ENCODE data around the gene HSP90B1. TPM values are rescaled to one million over a fixed set of nuclear protein-coding genes. Genes with fewer than 3 reads are reported as not detected.

HSP90B1 gene
- total RNA-seq, 1 donor from 2014 or later: 346 TPM

DNA sequence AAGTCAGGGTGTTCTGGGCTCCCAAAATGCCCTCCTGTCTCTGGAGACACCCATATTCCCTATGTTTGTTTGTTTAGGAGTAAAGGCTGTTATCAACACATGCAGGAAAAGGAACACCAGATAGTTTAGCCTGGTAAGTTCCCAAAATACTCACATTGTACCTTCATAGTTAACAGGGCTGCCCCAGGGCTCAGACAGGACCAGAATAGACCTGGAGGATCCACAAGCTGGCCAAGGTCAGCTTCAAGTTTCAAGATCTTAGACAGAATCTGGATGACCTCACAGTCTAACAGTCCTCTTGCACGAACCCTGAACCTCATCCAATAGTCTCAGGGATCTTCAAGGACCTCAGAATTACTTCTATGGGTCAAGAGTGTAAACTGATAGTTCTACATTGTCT is 18.1 kb upstream of the HSP90B1 start:
- ChIA-PET POLR2A (interaction anchor here (2.1 kb wide), 1 partner anchor 18 kb away, joined by 8 read pairs; the partner anchor contains the start of gene HSP90B1), CTCF (no interaction called here)
- H3K4me3 Mint-ChIP-seq: no peak overlapping the region
- peaks cover 2% of the 10 kb centered on the region for H3K4me1 Mint-ChIP-seq
- no peaks in the 10 kb centered on the region for H3K9me3 Mint-ChIP-seq
- TF ChIP-seq, protein P1, sequence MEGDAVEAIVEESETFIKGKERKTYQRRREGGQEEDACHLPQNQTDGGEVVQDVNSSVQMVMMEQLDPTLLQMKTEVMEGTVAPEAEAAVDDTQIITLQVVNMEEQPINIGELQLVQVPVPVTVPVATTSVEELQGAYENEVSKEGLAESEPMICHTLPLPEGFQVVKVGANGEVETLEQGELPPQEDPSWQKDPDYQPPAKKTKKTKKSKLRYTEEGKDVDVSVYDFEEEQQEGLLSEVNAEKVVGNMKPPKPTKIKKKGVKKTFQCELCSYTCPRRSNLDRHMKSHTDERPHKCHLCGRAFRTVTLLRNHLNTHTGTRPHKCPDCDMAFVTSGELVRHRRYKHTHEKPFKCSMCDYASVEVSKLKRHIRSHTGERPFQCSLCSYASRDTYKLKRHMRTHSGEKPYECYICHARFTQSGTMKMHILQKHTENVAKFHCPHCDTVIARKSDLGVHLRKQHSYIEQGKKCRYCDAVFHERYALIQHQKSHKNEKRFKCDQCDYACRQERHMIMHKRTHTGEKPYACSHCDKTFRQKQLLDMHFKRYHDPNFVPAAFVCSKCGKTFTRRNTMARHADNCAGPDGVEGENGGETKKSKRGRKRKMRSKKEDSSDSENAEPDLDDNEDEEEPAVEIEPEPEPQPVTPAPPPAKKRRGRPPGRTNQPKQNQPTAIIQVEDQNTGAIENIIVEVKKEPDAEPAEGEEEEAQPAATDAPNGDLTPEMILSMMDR (IDR thresholded peaks at IDR 0.05): no peak
- no peaks in the 10 kb centered on the region for H3K27me3 Mint-ChIP-seq
- ATAC-seq (ENCODE audit: low read depth): no peak
- intact Hi-C loops (cut with micrococcal nuclease): no loop called here
- H3K36me3 Mint-ChIP-seq (ENCODE audit: low read depth): no peaks in the 10 kb centered on the region
- H3K27ac Mint-ChIP-seq: no peak overlapping the region
- no peak for DNase-seq

DNA sequence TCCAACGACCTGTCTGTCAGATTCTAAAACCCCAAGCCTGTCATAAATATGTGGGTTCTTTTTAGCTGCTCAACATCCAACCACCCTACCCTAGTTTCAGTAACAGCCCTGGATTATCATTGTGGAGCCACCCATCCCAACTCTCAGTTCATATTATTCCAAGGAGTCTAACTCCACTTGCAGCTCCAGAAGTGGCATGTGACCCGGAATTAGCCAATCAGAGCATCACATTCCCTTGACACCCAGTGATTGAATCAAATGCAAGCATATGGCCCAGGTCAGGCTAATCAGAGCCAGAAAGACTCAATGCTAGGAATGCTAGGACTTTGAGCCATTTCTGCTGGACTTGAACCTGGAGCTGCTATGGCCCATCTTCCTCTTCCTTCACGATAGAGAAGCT is 17.1 kb upstream of the HSP90B1 start:
- Mint-ChIP-seq H3K4me3 (no peak overlapping the region), H3K9me3 (peaks cover 4% of the 10 kb centered on the region), H3K4me1 (no peaks in the 10 kb centered on the region), H3K36me3 (ENCODE audit: low read depth) (peaks cover 4% of the 10 kb centered on the region), H3K27me3 (no peaks in the 10 kb centered on the region), H3K27ac (no peak overlapping the region)
- ATAC-seq (ENCODE audit: low read depth): no peak
- DNase-seq: no peak
- TF ChIP-seq, protein P1 (IDR thresholded peaks at IDR 0.05): no peak
- ChIA-PET CTCF (no interaction called here), POLR2A (interaction anchor here (0.6 to 2.1 kb wide), 2 partner anchors 11 to 17 kb away, joined by 4 to 8 read pairs; partner anchors contain the start of gene HSP90B1)
- intact Hi-C loops (cut with micrococcal nuclease): no loop called here

DNA sequence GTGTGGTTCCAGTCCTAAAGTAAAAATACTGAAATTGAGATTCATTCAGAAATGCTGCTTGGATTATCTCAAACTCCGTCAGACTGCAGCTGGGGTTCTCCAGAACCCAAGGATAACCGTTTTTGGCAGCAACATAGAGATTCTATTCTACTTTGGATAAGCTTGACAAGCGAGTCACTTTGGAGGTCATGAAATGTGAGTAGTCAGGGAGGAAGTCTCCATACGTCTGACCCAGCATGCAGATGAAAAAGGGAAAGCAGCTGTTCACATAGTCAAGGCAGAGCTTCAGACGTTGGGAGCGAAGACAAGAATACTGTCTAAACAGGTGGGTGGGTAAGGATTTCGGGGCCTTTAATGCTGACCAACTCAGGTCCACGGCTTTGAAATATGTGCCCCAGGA is 14.9 kb upstream of the HSP90B1 start:
- intact Hi-C loops (cut with micrococcal nuclease): no loop called here

DNA sequence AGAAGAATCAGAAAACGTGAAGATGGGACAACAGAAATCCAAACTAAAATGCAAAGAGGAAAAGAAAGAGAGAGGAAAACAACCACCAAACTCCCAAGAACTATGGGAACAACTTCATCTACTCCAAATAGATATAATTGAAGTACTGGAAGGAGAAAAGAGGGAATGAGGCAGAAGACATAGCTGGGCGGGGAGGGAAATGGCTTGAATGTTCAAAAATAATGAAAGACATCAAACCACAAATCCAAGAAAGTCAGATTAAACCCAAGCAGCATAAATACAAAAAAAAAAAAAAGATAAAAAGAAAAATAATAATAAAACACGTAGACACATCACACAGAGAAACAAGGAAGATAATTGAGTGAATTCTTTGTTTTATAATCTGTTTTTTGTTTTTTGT is 12.3 kb upstream of the HSP90B1 start:
- ChIA-PET POLR2A (no interaction called here), CTCF (no interaction called here)
- H3K9me3 Mint-ChIP-seq: peaks cover 4% of the 10 kb centered on the region
- H3K4me1 Mint-ChIP-seq: no peaks in the 10 kb centered on the region
- ATAC-seq (ENCODE audit: low read depth): no peak
- TF ChIP-seq, protein P1 (IDR thresholded peaks at IDR 0.05): no peak
- no peaks in the 10 kb centered on the region for H3K27me3 Mint-ChIP-seq
- no peak for DNase-seq
- intact Hi-C loops (cut with micrococcal nuclease): no loop called here
- no peak overlapping the region for H3K4me3 Mint-ChIP-seq
- no peak overlapping the region for H3K27ac Mint-ChIP-seq
- peaks cover 4% of the 10 kb centered on the region for H3K36me3 Mint-ChIP-seq (ENCODE audit: low read depth)

More for the DNA sequence above, 14.9 kb upstream of the HSP90B1 start:
- DNase-seq (no peak), ATAC-seq (ENCODE audit: low read depth) (no peak)
- TF ChIP-seq, protein P1 (IDR thresholded peaks at IDR 0.05): no peak
- H3K4me1 Mint-ChIP-seq: no peaks in the 10 kb centered on the region
- H3K36me3 Mint-ChIP-seq (ENCODE audit: low read depth): peaks cover 4% of the 10 kb centered on the region
- POLR2A ChIA-PET: no interaction called here
- CTCF ChIA-PET: interaction anchor here (0.8 to 1.2 kb wide), 2 partner anchors 38 to 194 kb away, joined by 3 read pairs; no protein-coding TSS in a partner anchor
- H3K9me3 Mint-ChIP-seq: peaks cover 4% of the 10 kb centered on the region
- H3K4me3 Mint-ChIP-seq: no peak overlapping the region
- no peaks in the 10 kb centered on the region for H3K27me3 Mint-ChIP-seq
- H3K27ac Mint-ChIP-seq: no peak overlapping the region

DNA sequence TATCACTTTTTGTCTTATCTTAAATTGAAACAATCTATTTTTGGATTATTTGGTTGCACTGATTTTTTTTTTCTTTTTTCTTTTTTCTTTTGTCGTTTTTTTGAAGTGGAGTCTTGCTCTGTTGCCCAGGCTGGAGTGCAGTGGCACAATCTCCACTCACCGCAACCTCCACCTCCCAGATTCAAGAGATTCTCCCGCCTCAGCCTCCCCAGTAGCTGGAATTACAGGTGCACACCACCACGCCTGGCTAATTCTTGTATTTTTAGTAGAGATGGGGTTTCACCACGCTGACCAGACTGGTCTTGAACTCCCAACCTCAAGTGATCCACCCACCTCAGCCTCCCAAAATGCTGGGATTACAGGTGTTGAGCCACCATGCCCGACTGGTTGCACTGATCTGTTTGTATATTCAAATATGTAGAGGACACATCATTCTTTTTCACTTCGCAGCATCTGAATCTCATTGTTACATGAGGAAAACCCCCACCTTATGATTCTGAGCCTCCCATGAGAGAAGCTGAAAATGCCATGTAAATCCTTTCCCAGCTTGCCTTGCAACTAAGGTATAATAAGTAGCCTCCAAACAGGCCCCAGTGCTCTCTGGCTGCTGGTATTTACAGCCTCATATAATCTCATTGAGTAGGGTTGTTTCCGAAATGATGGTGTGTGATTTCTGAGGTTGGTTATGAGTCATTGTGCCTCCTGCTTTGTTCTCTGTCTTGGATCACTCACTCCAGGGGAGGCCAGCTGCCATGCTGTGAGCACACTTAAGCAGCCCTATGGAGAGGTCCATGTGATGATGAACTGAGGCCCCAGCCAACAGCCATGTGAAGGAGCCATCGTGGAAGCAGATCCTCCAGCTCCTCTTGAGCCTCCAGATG is 5.2 kb upstream of the HSP90B1 start:
- ChIA-PET POLR2A (interaction anchor here (0.7 to 3.9 kb wide), 5 partner anchors 12 to 213 kb away, joined by 3 to 20 read pairs (median 4); partner anchors contain the start of genes NFYB and TDG), CTCF (interaction anchor here (0.6 kb wide), 1 partner anchor 1800 kb away, joined by 3 read pairs; no protein-coding TSS in a partner anchor)
- Mint-ChIP-seq H3K36me3 (ENCODE audit: low read depth) (peaks cover 9% of the 10 kb centered on the region), H3K4me1 (peaks cover 40% of the 10 kb centered on the region), H3K27me3 (no peaks in the 10 kb centered on the region), H3K27ac (peak overlapping the region; percentile 79), H3K4me3 (peak overlapping the region; percentile 50), H3K9me3 (no peaks in the 10 kb centered on the region)
- peak; percentile 22 for DNase-seq
- intact Hi-C loops (cut with micrococcal nuclease): no loop called here
- TF ChIP-seq, protein P1 (IDR thresholded peaks at IDR 0.05): no peak
- peak; percentile 6 for ATAC-seq (ENCODE audit: low read depth)
